HG03342 (cell line): ENCODE results near the gene CD276.

Experiments used
- ATAC-seq: cut with Tn5 transposase; IDR thresholded peaks from one replicate; pipeline ENCODE4 v1.9.1; 2021; ENCODE audit warnings: mild to moderate bottlenecking, moderate library complexity; ENCODE audit not compliant: unreplicated experiment

Gene CD276

DNA sequence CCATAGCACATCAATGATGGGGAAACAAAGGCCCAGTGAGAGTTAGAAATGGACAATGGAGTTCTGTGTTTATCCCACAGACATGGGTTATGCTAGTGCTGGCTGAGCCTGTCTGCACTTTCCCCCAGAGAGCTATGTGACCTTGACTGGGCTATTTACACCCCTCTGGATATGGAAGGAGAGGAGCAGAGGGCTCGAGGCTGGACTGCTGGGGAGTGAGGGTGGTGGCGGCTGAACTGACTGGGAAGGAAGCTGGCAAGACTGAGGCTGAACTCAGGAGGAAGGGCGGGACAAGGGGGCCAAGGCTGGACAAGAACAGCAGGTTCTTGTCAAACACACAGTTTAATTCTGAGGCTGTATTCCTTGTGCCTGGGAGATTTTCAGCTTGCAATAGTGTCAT is 79.7 kb downstream of the CD276 start:
- no peak for ATAC-seq
